ENCODE results near the gene STON1. TPM values are rescaled to one million over a fixed set of nuclear protein-coding genes. Genes with fewer than 3 reads are reported as not detected.

STON1 gene
- total and polyA plus RNA-seq, 2 of the 8 experiments (the other 6 are each of a cell fraction or from before 2014, with no cell fraction given), result 5.0 to 10.1 TPM

GRCh38 chr2:48558456-48558855 is 28.5 kb downstream of the STON1 start (continued):
- TF ChIP-seq EP300 (IDR thresholded peaks at IDR 0.05; ENCODE audit: borderline replicate concordance in 1 of 2, low read depth in 2 of 2, low read length in 2 of 2), result no peak
- TF ChIP-seq CEBPB (IDR thresholded peaks at IDR 0.05; ENCODE audit: low read depth, low read length), result no peak
